NAMALWA (cell line): ENCODE data around the gene AHNAK2.
"Not testable (repeated sequence)": the region's sequence is repeated elsewhere in the genome, so short reads cannot be mapped to it uniquely, and the experiment has no call there.

Experiments
- DNase-seq: peaks from one replicate; pipeline ENCODE4 v3.0.0-alpha.2; 2015; ENCODE audit warnings: low spot score

Gene AHNAK2

DNA sequence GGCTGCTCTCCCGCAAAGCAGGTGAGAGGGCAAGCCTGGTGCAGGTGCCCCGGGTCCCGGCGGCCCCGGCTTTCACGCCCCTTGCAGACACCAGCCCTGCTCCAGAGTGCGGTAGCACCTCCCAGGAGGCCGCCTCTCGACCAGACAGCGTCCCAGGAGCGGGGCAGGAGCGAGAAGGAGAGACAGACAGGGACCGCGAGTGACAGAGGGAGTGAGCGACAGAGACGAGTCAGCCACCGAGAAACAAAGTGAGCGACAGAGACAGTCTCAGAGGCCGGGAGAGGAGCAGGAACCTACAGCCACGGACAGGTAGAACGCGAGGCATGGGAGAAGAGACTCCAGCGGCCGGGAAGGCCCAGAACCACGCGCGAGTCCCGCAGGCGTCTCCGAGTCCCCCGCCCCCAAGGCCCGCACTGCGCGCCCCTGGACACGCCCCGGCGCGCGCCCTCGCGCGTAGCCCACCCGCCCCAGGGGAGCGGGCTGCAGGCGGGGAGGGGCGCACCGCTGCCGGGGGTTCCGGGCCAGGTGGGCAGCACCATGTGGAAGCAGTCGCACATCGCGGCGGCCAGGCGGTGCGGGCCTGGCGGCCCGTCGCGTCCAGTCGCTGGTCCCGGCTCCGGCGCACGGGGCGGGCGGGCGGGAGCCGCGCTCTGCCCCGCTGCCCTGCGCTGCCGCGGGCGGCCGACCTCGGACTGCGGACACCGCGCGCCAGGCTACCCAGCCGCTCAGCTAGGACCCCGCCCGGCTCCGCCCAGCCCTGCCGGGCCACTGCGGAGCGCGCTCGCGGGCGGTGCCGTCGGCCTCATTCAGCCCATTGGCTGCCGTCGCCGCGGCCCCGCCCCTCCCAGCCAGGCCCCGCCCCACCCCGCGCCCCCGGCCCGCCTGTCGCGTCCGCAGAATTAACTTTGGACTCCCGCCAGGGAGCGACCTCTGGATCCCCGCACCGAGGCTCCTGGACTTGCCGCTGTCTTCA is at the start of gene AHNAK2:
Gene AHNAK2, minus strand, starts transcription at position 694 of the 973 bp plus-strand sequence. Its CDS starts 137 bp downstream, at position 557.
- DNase-seq = no peak

- not testable (repeated sequence) for DNase-seq
These were observed 49.5 kb upstream of the AHNAK2 start for GRCh38 chr14:105027718-105028117.

- DNase-seq = peak; percentile 67
These were observed 48.8 kb upstream of the AHNAK2 start for GRCh38 chr14:105026802-105027563.

DNA sequence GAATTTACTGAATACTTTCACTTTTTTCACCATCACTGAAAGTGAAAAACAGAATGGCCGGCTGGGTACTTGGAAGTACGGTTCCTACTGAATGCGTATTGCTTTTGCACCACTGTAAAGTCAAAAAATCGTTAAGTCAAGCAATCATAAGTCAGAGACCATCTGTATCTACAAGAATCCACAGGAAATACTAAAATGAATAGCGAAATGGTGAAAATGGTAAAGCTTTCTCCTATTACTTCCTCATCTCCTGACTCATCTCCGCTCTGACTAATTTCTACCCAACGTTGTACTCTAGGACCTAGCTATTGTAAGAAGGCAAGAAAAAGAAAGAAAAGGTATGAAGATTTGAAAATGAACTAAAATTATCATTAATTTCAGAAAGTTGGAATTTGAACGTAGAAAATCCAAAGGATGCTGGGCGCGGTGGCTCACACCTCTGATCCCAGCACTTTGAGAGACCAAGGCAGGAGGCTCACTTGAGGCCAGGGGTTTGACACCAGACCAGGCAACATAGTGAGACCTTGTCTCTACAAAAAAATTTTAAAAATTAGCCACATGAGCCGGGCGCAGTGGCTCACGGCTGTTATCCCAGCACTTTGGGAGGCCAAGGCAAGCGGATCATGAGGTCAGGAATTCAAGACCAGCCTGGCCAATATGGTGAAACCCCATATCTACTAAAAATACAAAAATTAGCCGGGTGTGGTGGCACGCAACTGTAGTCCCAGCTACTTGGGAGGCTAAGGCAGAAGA is 48.0 kb upstream of the AHNAK2 start:
- no peak for DNase-seq

GRCh38 chr14:105025429-105025828 is 47.3 kb upstream of the AHNAK2 start:
- DNase-seq = no peak

DNA sequence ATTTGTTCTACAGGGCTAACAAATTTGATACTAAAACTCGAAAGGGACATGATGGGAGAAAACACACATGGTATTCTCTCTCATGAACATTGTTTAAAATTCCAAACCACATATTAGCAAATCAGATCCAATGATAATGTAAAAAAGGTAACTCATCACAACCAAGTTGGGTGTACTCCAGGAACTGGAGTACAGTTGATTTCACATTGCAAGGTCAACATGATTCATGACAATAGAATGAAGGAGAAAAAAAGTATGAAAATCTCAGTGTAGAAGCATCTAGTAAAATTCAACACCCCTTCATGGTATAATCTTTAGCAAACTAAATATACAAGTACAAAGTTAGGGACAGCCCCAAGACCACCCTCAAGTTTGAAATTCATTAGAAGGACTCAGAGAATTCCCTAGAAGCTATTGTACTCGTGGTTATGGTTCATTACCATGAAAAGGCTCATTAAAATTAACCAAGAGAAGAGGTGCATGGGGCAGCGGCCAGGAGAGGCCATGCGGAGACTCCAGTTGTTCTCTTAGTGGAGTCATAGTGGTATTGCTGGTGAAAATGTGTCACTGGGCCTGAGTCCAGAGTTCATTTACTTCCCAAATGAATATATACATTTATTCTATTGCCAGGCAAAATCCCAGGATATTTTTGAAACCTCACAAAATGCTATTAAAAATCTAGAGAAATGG is 45.8 kb upstream of the AHNAK2 start:
- no peak for DNase-seq

DNA sequence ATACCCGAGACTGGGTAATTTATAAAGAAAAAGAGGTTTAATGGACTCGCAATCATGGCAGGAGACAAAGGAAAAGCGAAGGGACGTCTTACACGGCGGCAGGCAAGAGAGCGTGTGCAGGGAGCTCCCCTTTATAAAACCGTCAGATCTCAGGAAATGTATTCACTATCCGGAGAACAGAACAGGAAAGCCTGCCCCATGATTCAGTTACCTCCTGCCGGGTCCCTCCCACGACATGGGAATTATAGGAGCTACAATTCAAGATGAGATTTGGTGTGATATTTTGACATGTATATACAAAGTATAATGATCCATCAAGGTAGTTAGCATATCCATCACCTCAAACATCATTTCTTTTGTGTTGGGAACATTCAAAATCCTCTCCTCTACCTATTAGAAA is 45.0 kb upstream of the AHNAK2 start:
- no peak for DNase-seq

- no peak for DNase-seq
These were observed 44.1 kb upstream of the AHNAK2 start for GRCh38 chr14:105022276-105022670.

DNA sequence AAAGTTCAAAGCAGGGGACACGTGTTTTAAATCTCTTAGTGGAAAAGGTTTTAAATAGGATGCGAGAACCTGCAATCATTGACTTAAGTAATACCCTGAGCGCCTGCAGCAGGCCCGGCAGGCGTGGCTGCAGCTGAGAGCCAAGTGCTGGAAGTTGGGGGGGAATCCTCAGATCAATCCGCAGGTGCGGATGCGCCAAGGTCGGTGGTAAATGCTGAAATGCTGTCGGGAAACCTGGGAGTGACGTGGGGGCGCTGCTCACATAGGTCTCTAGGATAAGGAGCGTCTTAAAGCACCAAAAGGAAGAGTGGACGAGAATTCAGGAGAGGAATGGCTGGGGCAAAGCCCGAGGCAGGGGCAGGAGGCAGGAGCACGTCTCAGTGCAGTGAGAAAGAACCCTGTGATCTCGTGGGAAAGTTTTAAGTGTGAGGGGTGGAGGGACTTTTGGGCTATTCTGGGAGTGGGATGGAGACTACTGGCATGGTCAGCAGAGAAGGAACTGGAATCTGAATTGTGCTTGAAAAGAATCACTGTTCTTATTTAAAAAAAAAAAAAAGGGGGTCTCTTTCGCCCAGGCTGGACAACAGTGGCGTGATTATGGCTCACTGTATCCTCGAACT is 43.6 kb upstream of the AHNAK2 start:
- no peak for DNase-seq

GRCh38 chr14:105020815-105021655 is 42.9 kb upstream of the AHNAK2 start, which contains the start of gene CDCA4:
TSS of gene CDCA4 (minus strand) at chr14:105021083. CDS start at chr14:105011929, 9,154 bp downstream.
- peak; percentile 97 for DNase-seq

DNA sequence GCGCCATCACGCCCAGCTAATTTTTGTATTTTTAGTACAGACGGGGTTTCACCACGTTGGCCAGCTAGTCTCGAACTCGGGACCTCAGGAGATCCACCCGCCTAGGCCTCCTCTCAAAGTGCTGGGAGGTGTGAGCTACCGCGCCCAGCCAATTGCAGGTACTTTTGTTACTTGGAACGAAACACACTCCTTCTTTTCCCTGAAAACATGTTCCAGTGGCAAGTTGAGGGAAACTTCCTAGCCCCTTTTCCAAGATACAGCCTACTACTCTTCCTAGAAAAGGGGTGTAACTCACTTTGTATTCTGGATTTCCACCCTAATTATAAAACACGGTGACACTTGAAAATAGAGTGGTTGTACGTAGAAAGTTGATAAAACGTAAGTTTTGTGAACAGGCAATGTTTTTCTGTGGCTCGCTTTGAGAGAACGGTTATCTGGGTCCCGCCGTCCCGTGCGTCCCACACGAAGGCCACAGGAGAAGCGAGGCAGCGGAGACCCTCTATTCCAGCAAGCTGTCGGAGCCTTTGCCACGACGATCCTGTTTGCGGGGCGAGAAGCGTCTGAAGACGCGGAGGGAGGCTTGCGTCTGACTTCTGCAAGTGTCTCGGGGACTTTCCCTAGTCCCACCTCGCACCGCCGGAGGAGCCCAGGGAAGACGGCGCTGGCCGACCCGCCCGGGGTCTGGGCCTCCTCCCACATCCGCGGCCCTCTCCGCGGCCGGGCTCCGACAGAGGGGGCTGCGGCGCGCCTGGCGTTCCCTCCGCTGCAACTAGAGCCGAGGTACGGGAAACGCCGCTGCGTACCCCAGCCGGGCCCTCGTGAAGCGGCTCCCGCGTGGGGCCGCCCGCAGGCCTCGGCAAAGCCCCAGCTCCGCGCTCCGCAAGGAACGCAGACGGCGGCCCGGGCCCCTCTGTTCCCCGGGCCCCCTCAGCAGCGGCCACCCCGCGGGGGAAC is 42.0 kb upstream of the AHNAK2 start:
- peak; percentile 66 for DNase-seq

GRCh38 chr14:105018414-105018813 is 40.2 kb upstream of the AHNAK2 start:
- DNase-seq = no peak

DNA sequence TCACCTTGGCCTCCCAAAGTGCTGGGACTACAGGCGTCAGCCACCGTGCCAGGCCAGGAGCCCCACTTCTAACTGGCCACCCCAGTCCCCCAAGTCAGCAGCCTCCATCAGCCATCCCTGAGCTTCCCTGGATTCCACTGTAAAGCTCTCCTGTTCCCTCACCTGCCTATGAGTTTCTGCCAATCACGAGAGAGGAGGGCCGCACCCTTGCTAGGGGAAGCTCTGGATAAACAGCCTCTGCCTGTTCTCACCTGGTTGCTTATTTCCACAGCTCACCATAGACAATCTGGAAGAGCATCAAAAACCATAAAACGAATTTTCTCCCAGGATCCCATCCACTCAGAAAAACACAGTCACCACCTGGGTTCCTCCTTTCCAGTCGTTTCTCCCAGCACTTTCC is 37.7 kb upstream of the AHNAK2 start:
- no peak for DNase-seq

DNA sequence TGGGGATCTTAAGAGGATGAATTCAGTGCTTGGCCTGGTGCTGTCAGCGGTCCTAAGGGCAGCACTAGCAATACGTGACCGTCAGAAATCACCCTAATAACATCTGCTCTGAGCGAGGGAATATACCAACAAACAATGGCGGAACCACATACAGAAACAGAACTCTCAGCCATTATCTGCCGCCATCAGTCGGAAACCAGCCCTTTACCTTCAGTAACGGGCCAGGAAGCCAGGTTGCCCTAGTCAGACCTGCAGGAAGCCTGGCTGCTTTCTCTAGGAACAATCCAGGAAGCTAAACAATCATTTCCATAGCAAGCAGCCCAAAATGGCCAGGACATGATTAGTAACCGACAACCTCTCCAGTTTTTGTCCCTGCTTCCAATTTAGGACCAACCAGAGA is 37.1 kb upstream of the AHNAK2 start:
- no peak for DNase-seq

DNA sequence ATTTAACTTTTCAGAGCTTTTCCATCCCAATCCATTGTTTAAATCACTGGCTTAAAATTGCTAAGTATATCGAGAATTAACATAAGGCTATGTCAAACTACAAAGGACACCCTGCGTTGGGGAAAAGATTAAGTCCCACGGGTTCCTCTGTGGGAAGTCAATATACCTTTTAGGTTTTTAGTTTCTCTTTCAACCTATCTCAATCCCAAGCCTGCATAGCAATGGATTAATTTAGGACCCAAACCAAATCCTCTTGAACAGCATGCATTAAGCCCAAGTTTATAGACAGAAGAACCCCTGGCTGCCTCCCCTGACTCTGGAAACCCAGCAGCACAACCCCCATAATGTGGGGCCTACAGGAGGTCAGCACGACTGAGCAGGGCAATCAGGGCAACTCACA is 36.5 kb upstream of the AHNAK2 start:
- DNase-seq = no peak

- no peak for DNase-seq
These were observed 35.9 kb upstream of the AHNAK2 start for GRCh38 chr14:105014032-105014431.

- DNase-seq = peak; percentile 60
These were observed 35.1 kb upstream of the AHNAK2 start for GRCh38 chr14:105013150-105013785.
